Panc1 (cell line): Measurements from ENCODE around the gene IGLL5.
"Not testable (repeated sequence)": the region's sequence is repeated elsewhere in the genome, so short reads cannot be mapped to it uniquely, and the experiment has no call there.

ENCODE experiments used
- POLR2AphosphoS5 ChIP-seq: IDR thresholded peaks from 2 replicates; pipeline ENCODE4 v1.6.1; 2012; ENCODE audit warnings: mild to moderate bottlenecking, low read depth, low read length, moderate library complexity
- REST ChIP-seq, 2 experiments: IDR thresholded peaks; 2 replicates each; pipeline ENCODE4 v1.6.1; 2011 to 2012; ENCODE audit warnings: low read depth in 2 of 2, control low read depth in 1 of 2, low read length in 1 of 2, mild to moderate bottlenecking in 1 of 2, moderate library complexity in 1 of 2; ENCODE audit not compliant: insufficient read depth in 1 of 2
- TF ChIP-seq, protein P1 (sequence below): fragments of 450-650 bp; IDR thresholded peaks from 2 replicates; pipeline ENCODE4 v1.5.1; 2017; ENCODE audit warnings: mild to moderate bottlenecking

DNA sequence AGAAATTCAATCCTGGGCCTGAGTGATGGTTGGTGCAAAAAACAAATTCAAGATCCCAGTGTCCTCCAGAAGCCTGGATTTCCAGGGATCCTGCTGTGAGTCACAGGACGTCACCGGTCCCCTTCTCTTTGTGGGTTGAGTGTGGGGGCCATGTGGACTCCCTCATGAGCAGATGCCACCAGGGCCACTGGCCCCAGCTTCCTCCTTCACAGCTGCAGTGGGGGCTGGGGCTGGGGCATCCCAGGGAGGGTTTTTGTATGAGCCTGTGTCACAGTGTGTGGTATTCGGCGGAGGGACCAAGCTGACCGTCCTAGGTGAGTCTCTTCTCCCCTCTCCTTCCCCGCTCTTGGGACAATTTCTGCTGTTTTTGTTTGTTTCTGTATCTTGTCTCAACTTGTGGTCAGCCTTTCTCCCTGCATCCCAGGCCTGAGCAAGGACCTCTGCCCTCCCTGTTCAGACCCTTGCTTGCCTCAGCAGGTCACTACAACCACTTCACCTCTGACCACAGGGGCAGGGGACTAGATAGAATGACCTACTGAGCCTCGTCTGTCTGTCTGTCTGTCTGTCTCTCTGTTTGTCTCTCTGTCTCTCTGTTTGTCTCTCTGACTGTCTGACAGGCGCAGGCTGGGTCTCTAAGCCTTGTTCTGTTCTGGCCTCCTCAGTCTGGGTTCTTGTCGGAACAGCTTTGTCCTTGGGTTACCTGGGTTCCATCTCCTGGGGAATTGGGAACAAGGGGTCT is 11.9 kb downstream of the IGLL5 start:
- TF ChIP-seq, protein P1, sequence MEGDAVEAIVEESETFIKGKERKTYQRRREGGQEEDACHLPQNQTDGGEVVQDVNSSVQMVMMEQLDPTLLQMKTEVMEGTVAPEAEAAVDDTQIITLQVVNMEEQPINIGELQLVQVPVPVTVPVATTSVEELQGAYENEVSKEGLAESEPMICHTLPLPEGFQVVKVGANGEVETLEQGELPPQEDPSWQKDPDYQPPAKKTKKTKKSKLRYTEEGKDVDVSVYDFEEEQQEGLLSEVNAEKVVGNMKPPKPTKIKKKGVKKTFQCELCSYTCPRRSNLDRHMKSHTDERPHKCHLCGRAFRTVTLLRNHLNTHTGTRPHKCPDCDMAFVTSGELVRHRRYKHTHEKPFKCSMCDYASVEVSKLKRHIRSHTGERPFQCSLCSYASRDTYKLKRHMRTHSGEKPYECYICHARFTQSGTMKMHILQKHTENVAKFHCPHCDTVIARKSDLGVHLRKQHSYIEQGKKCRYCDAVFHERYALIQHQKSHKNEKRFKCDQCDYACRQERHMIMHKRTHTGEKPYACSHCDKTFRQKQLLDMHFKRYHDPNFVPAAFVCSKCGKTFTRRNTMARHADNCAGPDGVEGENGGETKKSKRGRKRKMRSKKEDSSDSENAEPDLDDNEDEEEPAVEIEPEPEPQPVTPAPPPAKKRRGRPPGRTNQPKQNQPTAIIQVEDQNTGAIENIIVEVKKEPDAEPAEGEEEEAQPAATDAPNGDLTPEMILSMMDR: not testable (repeated sequence)
- not testable (repeated sequence) for TF ChIP-seq POLR2AphosphoS5; REST (IDR thresholded peaks at IDR 0.05; ENCODE audit: insufficient read depth in 1 of 2, low read depth in 2 of 2, low read length in 1 of 2)
